ENCODE data around the gene DIP2C. TPM values are rescaled to one million over a fixed set of nuclear protein-coding genes. Genes with fewer than 3 reads are reported as not detected.

The DIP2C gene
- total and polyA plus RNA-seq, 8 donors: 2.4 to 40.1 (median 21.0) TPM

GRCh38 chr10:523925-524324 is 165.5 kb downstream of the DIP2C start:
- H3K9me3 ChIP-seq: no peaks in the 10 kb centered on the region
- TF ChIP-seq EP300 (IDR thresholded peaks at IDR 0.05) (no peak), POLR2AphosphoS5 (IDR thresholded peaks at IDR 0.05) (no peak), CTCF (IDR thresholded peaks at IDR 0.05) (no peak), POLR2A (IDR thresholded peaks at IDR 0.05) (no peak)
- H3K27ac ChIP-seq: no peak overlapping the region
- no peak overlapping the region for H3K4me3 ChIP-seq
- H3K36me3 ChIP-seq: peaks cover 0 to 11% (median 2%) of the 10 kb centered on the region in 4 donors
- DNase-seq: no peak
- 69 to 88% (median 86%) methylated on average over 7 to 8 of the region's 8 CpGs for WGBS, 5 donors
- intact Hi-C loops (cut with DNase I; ENCODE audit: low total_unique reads): no loop called here
- H3K27me3 ChIP-seq: no peaks in the 10 kb centered on the region
- H3K4me1 ChIP-seq: peaks cover 0 to 27% (median 13%) of the 10 kb centered on the region in 4 donors

GRCh38 chr10:522350-522749 is 167.1 kb downstream of the DIP2C start:
- peaks cover 0 to 11% (median 2%) of the 10 kb centered on the region in 4 donors for H3K36me3 ChIP-seq
- DNase-seq: no peak
- no peak overlapping the region for H3K4me3 ChIP-seq
- intact Hi-C loops (cut with DNase I; ENCODE audit: low total_unique reads): no loop called here
- H3K9me3 ChIP-seq: no peaks in the 10 kb centered on the region
- TF ChIP-seq CTCF (IDR thresholded peaks at IDR 0.05): no peak
- TF ChIP-seq POLR2A (IDR thresholded peaks at IDR 0.05): no peak
- no peak for TF ChIP-seq POLR2AphosphoS5 (IDR thresholded peaks at IDR 0.05)
- TF ChIP-seq EP300 (IDR thresholded peaks at IDR 0.05): no peak
- H3K27me3 ChIP-seq: no peaks in the 10 kb centered on the region
- H3K27ac ChIP-seq: no peak overlapping the region
- H3K4me1 ChIP-seq: peaks cover 0 to 27% (median 14%) of the 10 kb centered on the region in 4 donors
- 81 to 93% (median 85%) methylated on average over 11 to 13 of the region's 13 CpGs for WGBS, 5 donors

GRCh38 chr10:521261-522250 is 167.9 kb downstream of the DIP2C start:
- H3K27ac ChIP-seq: no peak overlapping the region
- 62 to 75% (median 65%) methylated on average over 12 to 17 of the region's 17 CpGs for WGBS, 5 donors
- intact Hi-C loops (cut with DNase I; ENCODE audit: low total_unique reads): no loop called here

More at GRCh38 chr10:521261-522250, 167.9 kb downstream of the DIP2C start:
- Histone ChIP-seq H3K27me3 (no peaks in the 10 kb centered on the region), H3K36me3 (peaks cover 0 to 11% (median 2%) of the 10 kb centered on the region in 4 donors), H3K9me3 (no peaks in the 10 kb centered on the region), H3K4me1 (peaks cover 0 to 28% (median 16%) of the 10 kb centered on the region in 4 donors), H3K4me3 (no peak overlapping the region)
- peak in 1 of 2 donors; percentile 64 for DNase-seq
- TF ChIP-seq EP300 (IDR thresholded peaks at IDR 0.05) (no peak), POLR2A (IDR thresholded peaks at IDR 0.05) (no peak), POLR2AphosphoS5 (IDR thresholded peaks at IDR 0.05) (no peak), CTCF (IDR thresholded peaks at IDR 0.05) (no peak)

Data from stomach (tissue), 9 donors.